IMR-90 (cell line): Measurements from ENCODE around the gene EFCAB5.

Experiments used
- FOS ChIP-seq: fragments of 150-350 bp; IDR thresholded peaks from 2 replicates; pipeline ENCODE4 v1.6.1; 2016; ENCODE audit warnings: low read depth, low read length
- MAFK ChIP-seq: IDR thresholded peaks from 2 replicates; pipeline ENCODE4 v1.6.1; 2012; ENCODE audit warnings: low read depth, low read length, improper control_type of control experiment
- POLR2A ChIP-seq: IDR thresholded peaks from 2 replicates; pipeline ENCODE4 v1.6.1; 2012; ENCODE audit warnings: mild to moderate bottlenecking, low read depth, low read length
- RFX5 ChIP-seq: IDR thresholded peaks from 2 replicates; pipeline ENCODE4 v1.8.0; 2012; ENCODE audit warnings: low read depth, mild to moderate bottlenecking, low read length, moderate library complexity
- TF ChIP-seq, protein P1 (sequence below): conservative IDR thresholded peaks from 2 replicates; pipeline ENCODE4 v1.5.1; 2012; ENCODE audit warnings: mild to moderate bottlenecking, low read depth, low read length, improper control_type of control experiment
- TF ChIP-seq, protein P2 (sequence below): fragments of 150-350 bp; IDR thresholded peaks from 2 replicates; pipeline ENCODE4 v1.6.1; 2016; ENCODE audit warnings: low read depth, mild to moderate bottlenecking, low read length, moderate library complexity, borderline replicate concordance

DNA sequence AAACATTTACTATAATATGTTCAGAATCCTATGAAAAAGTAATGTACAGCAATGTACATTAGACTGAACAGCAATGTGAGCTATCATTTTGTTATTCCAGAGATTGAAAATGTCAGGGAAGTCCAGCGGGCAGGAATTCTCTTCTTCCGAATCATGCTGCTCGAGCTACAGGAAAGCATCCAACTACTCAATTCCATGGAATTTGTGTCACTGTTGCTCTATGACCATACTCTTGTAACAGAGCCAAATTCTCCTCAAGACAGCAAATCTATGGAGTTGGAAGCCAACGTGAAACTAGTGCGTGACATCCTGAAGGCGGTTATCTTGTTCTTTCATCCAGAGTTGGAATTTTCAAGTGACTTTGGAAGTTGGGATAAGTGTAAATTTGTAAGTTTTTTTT is 150.3 kb downstream of the EFCAB5 start:
- TF ChIP-seq, protein P1, sequence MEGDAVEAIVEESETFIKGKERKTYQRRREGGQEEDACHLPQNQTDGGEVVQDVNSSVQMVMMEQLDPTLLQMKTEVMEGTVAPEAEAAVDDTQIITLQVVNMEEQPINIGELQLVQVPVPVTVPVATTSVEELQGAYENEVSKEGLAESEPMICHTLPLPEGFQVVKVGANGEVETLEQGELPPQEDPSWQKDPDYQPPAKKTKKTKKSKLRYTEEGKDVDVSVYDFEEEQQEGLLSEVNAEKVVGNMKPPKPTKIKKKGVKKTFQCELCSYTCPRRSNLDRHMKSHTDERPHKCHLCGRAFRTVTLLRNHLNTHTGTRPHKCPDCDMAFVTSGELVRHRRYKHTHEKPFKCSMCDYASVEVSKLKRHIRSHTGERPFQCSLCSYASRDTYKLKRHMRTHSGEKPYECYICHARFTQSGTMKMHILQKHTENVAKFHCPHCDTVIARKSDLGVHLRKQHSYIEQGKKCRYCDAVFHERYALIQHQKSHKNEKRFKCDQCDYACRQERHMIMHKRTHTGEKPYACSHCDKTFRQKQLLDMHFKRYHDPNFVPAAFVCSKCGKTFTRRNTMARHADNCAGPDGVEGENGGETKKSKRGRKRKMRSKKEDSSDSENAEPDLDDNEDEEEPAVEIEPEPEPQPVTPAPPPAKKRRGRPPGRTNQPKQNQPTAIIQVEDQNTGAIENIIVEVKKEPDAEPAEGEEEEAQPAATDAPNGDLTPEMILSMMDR = no peak
- TF ChIP-seq POLR2A = no peak
- TF ChIP-seq FOS = no peak
- no peak for TF ChIP-seq MAFK
- TF ChIP-seq, protein P2, sequence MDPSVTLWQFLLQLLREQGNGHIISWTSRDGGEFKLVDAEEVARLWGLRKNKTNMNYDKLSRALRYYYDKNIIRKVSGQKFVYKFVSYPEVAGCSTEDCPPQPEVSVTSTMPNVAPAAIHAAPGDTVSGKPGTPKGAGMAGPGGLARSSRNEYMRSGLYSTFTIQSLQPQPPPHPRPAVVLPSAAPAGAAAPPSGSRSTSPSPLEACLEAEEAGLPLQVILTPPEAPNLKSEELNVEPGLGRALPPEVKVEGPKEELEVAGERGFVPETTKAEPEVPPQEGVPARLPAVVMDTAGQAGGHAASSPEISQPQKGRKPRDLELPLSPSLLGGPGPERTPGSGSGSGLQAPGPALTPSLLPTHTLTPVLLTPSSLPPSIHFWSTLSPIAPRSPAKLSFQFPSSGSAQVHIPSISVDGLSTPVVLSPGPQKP = no peak
- TF ChIP-seq RFX5 = no peak
